Progenitor cell of endocrine pancreas (in vitro differentiated cells): Measurements from ENCODE around the gene LPP. TPM values are rescaled to one million over a fixed set of nuclear protein-coding genes. Genes with fewer than 3 reads are reported as not detected.
A peak's percentile ranks its signal among the peaks of the same experiment; 100 is the strongest.

ENCODE experiments used
- DNase-seq: peaks from one replicate; pipeline ENCODE4 v3.0.0; 2021; ENCODE audit warnings: low spot score; ENCODE audit not compliant: unreplicated experiment
- H3K27ac Mint-ChIP-seq: 2 replicates; pipeline ENCODE4 v1.8.0; 2021; ENCODE audit warnings: mild to moderate bottlenecking, moderate library complexity, mixed read lengths
- H3K27me3 Mint-ChIP-seq: 2 replicates; pipeline ENCODE4 v1.8.0; 2021; ENCODE audit warnings: mixed read lengths
- H3K36me3 Mint-ChIP-seq: 2 replicates; pipeline ENCODE4 v1.8.0; 2022; ENCODE audit warnings: mixed read lengths; ENCODE audit not compliant: insufficient read depth
- H3K4me1 Mint-ChIP-seq: 2 replicates; pipeline ENCODE4 v1.8.0; 2021; ENCODE audit warnings: low read depth, mixed read lengths
- H3K4me3 Mint-ChIP-seq: 2 replicates; pipeline ENCODE4 v1.8.0; 2021; ENCODE audit warnings: low read depth, mild to moderate bottlenecking, moderate library complexity, mixed read lengths
- H3K9me3 Mint-ChIP-seq: 2 replicates; pipeline ENCODE4 v1.8.0; 2021; ENCODE audit warnings: low read depth, mixed read lengths
- total RNA-seq: library from RNA; stranded (reverse); gene quantifications from 2 replicates; pipeline ENCODE4 v1.2.1, GENCODE V29; 2021
- TF ChIP-seq, protein P1 (sequence below): fragments of 200-600 bp; sonication (generic); IDR thresholded peaks from one replicate; pipeline ENCODE4 v1.5.0; 2021; ENCODE audit warnings: antibody characterized with exemption, mild to moderate bottlenecking; ENCODE audit not compliant: unreplicated experiment

The LPP gene
- total RNA-seq, 1 donor from 2014 or later, result 131 TPM

DNA sequence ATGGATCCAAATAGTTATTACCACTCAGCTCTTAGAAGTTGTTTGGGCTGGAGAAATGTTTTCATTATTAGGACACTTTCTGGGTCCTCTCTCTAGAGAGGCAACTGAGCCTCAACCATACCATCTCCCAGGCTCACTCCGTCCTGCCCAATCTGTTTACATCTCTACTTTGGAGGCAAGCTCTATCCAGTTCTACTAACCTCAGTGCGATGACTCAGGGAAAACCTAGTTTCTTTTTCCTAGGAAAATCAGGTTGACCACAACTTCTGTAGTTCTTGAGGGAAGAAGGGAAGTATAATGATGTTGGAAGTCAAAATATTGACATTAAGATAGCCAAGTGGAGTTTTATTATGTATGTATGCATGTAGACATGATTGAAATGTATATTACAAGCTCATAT is 40.4 kb downstream of the LPP start:
- DNase-seq, result no peak
- TF ChIP-seq, protein P1, sequence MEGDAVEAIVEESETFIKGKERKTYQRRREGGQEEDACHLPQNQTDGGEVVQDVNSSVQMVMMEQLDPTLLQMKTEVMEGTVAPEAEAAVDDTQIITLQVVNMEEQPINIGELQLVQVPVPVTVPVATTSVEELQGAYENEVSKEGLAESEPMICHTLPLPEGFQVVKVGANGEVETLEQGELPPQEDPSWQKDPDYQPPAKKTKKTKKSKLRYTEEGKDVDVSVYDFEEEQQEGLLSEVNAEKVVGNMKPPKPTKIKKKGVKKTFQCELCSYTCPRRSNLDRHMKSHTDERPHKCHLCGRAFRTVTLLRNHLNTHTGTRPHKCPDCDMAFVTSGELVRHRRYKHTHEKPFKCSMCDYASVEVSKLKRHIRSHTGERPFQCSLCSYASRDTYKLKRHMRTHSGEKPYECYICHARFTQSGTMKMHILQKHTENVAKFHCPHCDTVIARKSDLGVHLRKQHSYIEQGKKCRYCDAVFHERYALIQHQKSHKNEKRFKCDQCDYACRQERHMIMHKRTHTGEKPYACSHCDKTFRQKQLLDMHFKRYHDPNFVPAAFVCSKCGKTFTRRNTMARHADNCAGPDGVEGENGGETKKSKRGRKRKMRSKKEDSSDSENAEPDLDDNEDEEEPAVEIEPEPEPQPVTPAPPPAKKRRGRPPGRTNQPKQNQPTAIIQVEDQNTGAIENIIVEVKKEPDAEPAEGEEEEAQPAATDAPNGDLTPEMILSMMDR, result no peak
- no peak overlapping the region for H3K4me3 Mint-ChIP-seq
- H3K4me1 Mint-ChIP-seq, result peaks cover 11% of the 10 kb centered on the region
- H3K9me3 Mint-ChIP-seq, result no peaks in the 10 kb centered on the region
- peaks cover 7% of the 10 kb centered on the region for H3K36me3 Mint-ChIP-seq
- H3K27me3 Mint-ChIP-seq, result no peaks in the 10 kb centered on the region
- H3K27ac Mint-ChIP-seq, result peak overlapping the region; percentile 18

DNA sequence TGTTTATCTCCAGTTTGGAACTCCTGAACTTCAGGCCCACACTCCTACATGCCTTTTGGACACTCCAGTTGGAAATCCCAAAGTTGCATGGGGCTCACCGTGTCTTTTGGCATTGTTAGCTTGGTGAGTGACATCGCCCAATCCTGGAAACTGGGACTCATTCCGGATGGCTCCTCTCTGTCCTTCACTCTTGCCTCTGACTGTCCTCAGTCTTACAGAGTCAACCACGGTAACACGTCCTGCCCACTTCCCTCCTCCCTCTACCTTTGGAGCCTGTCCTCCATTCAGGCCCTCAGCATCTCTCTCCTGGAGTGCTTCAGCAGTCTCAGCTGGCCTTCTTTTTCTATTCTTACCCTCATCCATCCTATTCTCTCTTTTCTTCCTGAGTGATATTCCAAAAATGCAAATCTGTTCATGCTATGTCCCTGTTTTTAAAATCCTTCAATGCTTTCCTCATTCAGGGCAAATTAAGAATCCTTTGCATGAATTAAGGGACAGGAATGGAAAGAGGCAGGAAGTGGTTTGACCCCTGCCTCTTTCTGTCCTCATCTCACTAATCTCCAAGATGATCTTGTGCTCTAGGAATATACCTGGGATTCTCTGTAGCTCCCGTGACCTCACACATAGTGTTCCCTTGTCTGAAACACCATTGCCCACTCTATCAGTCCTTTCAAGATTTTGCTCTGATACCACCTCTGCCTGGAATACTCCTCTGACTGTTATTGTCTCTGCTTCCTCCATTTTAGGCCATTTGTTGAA is 42.5 kb downstream of the LPP start:
- Mint-ChIP-seq H3K27ac (peak overlapping the region; percentile 5), H3K36me3 (peaks cover 7% of the 10 kb centered on the region), H3K4me1 (peaks cover 11% of the 10 kb centered on the region), H3K27me3 (no peaks in the 10 kb centered on the region), H3K4me3 (no peak overlapping the region), H3K9me3 (no peaks in the 10 kb centered on the region)
- DNase-seq, result no peak
- TF ChIP-seq, protein P1, result no peak

DNA sequence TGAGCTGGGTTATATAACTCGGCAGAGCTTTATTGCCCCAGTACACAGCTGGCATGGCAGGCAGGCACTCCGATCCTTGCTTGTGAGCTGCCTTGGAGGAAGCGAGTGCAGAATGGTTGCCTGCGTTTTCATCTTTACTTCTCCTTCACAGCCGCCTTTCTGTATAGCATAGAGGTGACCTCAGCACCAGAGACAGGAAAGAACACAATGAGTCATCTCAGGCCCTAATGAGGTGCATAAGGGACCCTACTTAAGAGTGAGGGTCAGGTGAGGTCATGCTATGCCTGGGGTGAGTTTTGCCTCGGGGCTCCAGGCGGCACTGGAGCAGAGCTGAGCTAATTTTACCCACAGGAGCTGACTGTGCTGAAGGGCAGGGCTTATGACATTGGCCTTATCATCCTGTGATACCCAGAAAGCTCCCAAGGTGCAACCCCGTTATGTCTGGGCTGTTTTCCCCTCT is 43.5 kb downstream of the LPP start:
- no peaks in the 10 kb centered on the region for H3K9me3 Mint-ChIP-seq
- H3K4me3 Mint-ChIP-seq, result no peak overlapping the region
- H3K36me3 Mint-ChIP-seq, result peaks cover 7% of the 10 kb centered on the region
- H3K27me3 Mint-ChIP-seq, result no peaks in the 10 kb centered on the region
- no peak overlapping the region for H3K27ac Mint-ChIP-seq
- no peak for DNase-seq
- H3K4me1 Mint-ChIP-seq, result peaks cover 12% of the 10 kb centered on the region
- TF ChIP-seq, protein P1, result no peak

DNA sequence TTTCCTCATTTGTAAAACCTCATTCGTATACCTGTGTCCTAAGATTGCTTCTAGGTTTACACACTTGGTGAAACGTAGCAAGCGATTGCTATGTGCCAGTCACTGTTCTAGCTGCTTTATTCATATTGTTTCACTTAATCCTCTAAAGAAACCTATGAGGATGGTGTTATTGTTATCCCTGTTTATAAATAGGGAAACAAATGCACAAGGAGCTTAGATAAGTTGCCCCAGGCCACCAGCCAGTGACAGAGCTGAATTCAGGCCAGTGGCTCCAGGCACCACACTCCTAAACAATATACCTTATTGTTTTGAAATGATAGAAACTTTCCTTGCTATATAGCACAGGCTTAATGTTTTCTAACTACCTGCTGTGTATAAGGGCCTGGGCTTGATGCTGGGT is 44.0 kb downstream of the LPP start:
- no peak overlapping the region for H3K4me3 Mint-ChIP-seq
- no peaks in the 10 kb centered on the region for H3K27me3 Mint-ChIP-seq
- no peak for DNase-seq
- no peak overlapping the region for H3K27ac Mint-ChIP-seq
- H3K4me1 Mint-ChIP-seq, result peaks cover 13% of the 10 kb centered on the region
- TF ChIP-seq, protein P1, result no peak
- H3K9me3 Mint-ChIP-seq, result no peaks in the 10 kb centered on the region
- peaks cover 2% of the 10 kb centered on the region for H3K36me3 Mint-ChIP-seq

DNA sequence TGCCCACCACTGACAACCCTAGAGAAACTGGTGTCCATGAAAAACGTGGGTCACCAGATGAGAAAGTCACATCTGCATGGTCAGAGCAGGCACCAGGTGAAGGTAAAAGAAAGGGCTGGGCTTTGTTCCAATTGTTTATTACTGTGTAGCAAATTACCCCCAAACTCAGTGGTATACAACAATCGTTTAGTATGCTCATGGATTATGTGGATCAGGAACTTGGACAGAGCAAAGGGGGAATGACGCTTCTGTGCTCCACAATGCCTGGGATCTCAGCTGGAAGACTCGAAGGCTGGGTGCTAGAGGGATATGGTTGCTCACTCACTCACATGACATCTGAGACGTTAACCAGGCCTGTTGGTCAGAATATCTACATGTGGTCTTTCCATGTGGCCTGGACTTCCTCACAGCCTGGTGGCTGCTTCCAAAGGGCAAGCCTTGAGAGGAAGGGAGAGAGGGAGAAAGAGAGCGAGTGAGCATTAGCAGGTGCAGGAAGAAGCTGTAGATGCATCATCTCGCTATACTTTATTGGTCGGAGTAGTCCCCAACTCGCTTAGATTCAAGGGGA is 44.9 kb downstream of the LPP start:
- H3K27me3 Mint-ChIP-seq, result no peaks in the 10 kb centered on the region
- DNase-seq, result no peak
- peaks cover 1% of the 10 kb centered on the region for H3K36me3 Mint-ChIP-seq
- H3K4me3 Mint-ChIP-seq, result no peak overlapping the region
- TF ChIP-seq, protein P1, result no peak
- peaks cover 13% of the 10 kb centered on the region for H3K4me1 Mint-ChIP-seq
- no peaks in the 10 kb centered on the region for H3K9me3 Mint-ChIP-seq
- no peak overlapping the region for H3K27ac Mint-ChIP-seq
